Keratinocyte (primary cell): ENCODE data around the gene SPRYD3. TPM values are rescaled to one million over a fixed set of nuclear protein-coding genes. Genes with fewer than 3 reads are reported as not detected.

Experiments
- DNase-seq: peaks from one replicate; pipeline ENCODE4 v3.0.0-alpha.2; 2011; ENCODE audit warnings: low read depth, missing footprints, low spot score
- FAIRE-seq: peaks from 2 replicates; lab custom pipeline; 2011; peaks lifted over from hg19 to GRCh38; lab: Jason Lieb, UNC
- H2AFZ ChIP-seq: 2 replicates; pipeline ENCODE4 v1.6.0; 2012; ENCODE audit warnings: low read length, control low read depth, inconsistent platforms; ENCODE audit not compliant: control insufficient read depth
- H3K27ac ChIP-seq: 2 replicates; pipeline ENCODE4 v1.5.1; 2011; ENCODE audit warnings: low read length; ENCODE audit not compliant: control insufficient read depth, insufficient read depth
- H3K27me3 ChIP-seq: 3 replicates; pipeline ENCODE4 v1.6.0; 2011; ENCODE audit warnings: low read length; ENCODE audit not compliant: control insufficient read depth, insufficient read depth; ENCODE audit errors: extremely low read depth
- H3K36me3 ChIP-seq, 2 experiments: 2 replicates in 1 of 2; 3 replicates in 1 of 2; pipeline ENCODE4 v1.5.1; 2011; ENCODE audit warnings: low read length in 2 of 2, mild to moderate bottlenecking in 1 of 2; ENCODE audit not compliant: control insufficient read depth in 2 of 2, insufficient read depth in 2 of 2; ENCODE audit errors: extremely low read depth in 1 of 2
- H3K4me1 ChIP-seq: 3 replicates; pipeline ENCODE4 v1.5.1; 2011; ENCODE audit warnings: low read length; ENCODE audit not compliant: control insufficient read depth, insufficient read depth; ENCODE audit errors: extremely low read depth
- H3K4me2 ChIP-seq: 3 replicates; pipeline ENCODE4 v1.6.0; 2011; ENCODE audit warnings: low read depth, low read length; ENCODE audit not compliant: control insufficient read depth, insufficient read depth; ENCODE audit errors: extremely low read depth
- H3K4me3 ChIP-seq, 3 experiments: fragments of 200-600 bp in 1 of 3; sonication (generic) in 1 of 3; 2 replicates in 2 of 3; 3 replicates in 1 of 3; pipeline ENCODE4 v1.5.1; 2011 to 2016; ENCODE audit warnings: low read length in 3 of 3, mild to moderate bottlenecking in 3 of 3, control low read depth in 2 of 3, inconsistent platforms in 1 of 3, low read depth in 1 of 3, mixed read lengths in 1 of 3, mixed run types in 1 of 3, moderate library complexity in 1 of 3; ENCODE audit not compliant: control insufficient read depth in 2 of 3, insufficient read depth in 2 of 3; ENCODE audit errors: extremely low read depth in 1 of 3
- H3K79me2 ChIP-seq: 2 replicates; pipeline ENCODE4 v1.6.0; 2012; ENCODE audit warnings: low read length; ENCODE audit not compliant: control insufficient read depth, insufficient read depth
- H3K9ac ChIP-seq: 3 replicates; pipeline ENCODE4 v1.6.0; 2011; ENCODE audit warnings: low read length; ENCODE audit not compliant: control insufficient read depth, insufficient read depth; ENCODE audit errors: extremely low read depth
- H3K9me1 ChIP-seq: 3 replicates; pipeline ENCODE4 v1.6.0; 2011; ENCODE audit warnings: low read length; ENCODE audit not compliant: control insufficient read depth, insufficient read depth; ENCODE audit errors: extremely low read depth
- H3K9me3 ChIP-seq: 2 replicates; pipeline ENCODE4 v1.5.1; 2012; ENCODE audit warnings: low read depth, low read length; ENCODE audit not compliant: control insufficient read depth
- H4K20me1 ChIP-seq: 3 replicates; pipeline ENCODE4 v1.6.0; 2011; ENCODE audit warnings: low read length; ENCODE audit not compliant: control insufficient read depth, insufficient read depth; ENCODE audit errors: extremely low read depth
- CTCF ChIP-seq, 3 experiments: IDR thresholded peaks in 1 of 3; conservative IDR thresholded peaks in 1 of 3; optimal IDR thresholded peaks in 1 of 3; 2 replicates in 2 of 3; 3 replicates in 1 of 3; pipeline versions ENCODE3 to v1.5.1; 2011; ENCODE audit warnings: low read length in 3 of 3, mild to moderate bottlenecking in 3 of 3, moderate library complexity in 2 of 3, control low read depth in 1 of 3, inconsistent platforms in 1 of 3; ENCODE audit not compliant: insufficient read depth in 2 of 3; ENCODE audit errors: extremely low read depth in 1 of 3
- EZH2 ChIP-seq: IDR thresholded peaks from one replicate; pipeline ENCODE4 v1.6.1; 2012; ENCODE audit warnings: inconsistent platforms, mild to moderate bottlenecking, low read length, moderate library complexity
- dilution Hi-C: fragments of 300-500 bp; cut with MboI; formaldehyde crosslinking; loops from one replicate; pipeline ENCODE4 v1.7.0; 2020; ENCODE audit warnings: low sequenced_read_pairs; ENCODE audit not compliant: extremely low pct_ligation_motif_present
- polyA plus RNA-seq, 5 experiments: library from polyadenylated mRNA; depleted of rRNA in 3 of 5; stranded (reverse) in 3 of 5; stranded (forward) in 1 of 5; unstranded in 1 of 5; fragments of >200 nt; gene quantifications; 1 replicate in 1 of 5; 2 replicates in 3 of 5; 3 replicates in 1 of 5; pipeline versions ENCODE4 v1.2.1 to v1.2.3, GENCODE V29; 2011 to 2012; ENCODE audit warnings: missing spikeins in 2 of 5, low read depth in 1 of 5, low replicate concordance in 1 of 5

SPRYD3 gene
- polyA plus RNA-seq, 1 donor (not counting 4 experiments of a cell fraction or from before 2014, with no cell fraction given), result 27.5 TPM

GRCh38 chr12:53091756-53092155, 12.6 kb upstream of the SPRYD3 start:
- no peak overlapping the region for H2AFZ ChIP-seq
- dilution Hi-C loops, result no loop called here
- TF ChIP-seq CTCF (optimal IDR thresholded peaks at IDR 0.05 in 1 of 3, IDR thresholded peaks at IDR 0.05 in 1 of 3, conservative IDR thresholded peaks at IDR 0.05 in 1 of 3; ENCODE audit: extremely low read depth in 1 of 3, insufficient read depth in 2 of 3, low read length in 3 of 3) (no peak), EZH2 (no peak)
- FAIRE-seq (no peak), DNase-seq (no peak)
- no peaks in the 10 kb centered on the region for H3K36me3 ChIP-seq
- no peaks in the 10 kb centered on the region for H3K27me3 ChIP-seq
- H3K9me3 ChIP-seq, result no peaks in the 10 kb centered on the region
- H3K9me1 ChIP-seq, result no peaks in the 10 kb centered on the region
- H3K27ac ChIP-seq, result no peak overlapping the region
- no peak overlapping the region for H3K4me2 ChIP-seq
- H3K4me1 ChIP-seq, result peaks cover 8% of the 10 kb centered on the region
- no peaks in the 10 kb centered on the region for H4K20me1 ChIP-seq
- H3K4me3 ChIP-seq, result no peak overlapping the region
- no peak overlapping the region for H3K9ac ChIP-seq
- no peaks in the 10 kb centered on the region for H3K79me2 ChIP-seq

- no peaks in the 10 kb centered on the region for H3K79me2 ChIP-seq
- no peaks in the 10 kb centered on the region for H3K4me1 ChIP-seq
- no peaks in the 10 kb centered on the region for H3K36me3 ChIP-seq
- no peaks in the 10 kb centered on the region for H4K20me1 ChIP-seq
- no peak overlapping the region for H3K4me3 ChIP-seq
- no peak overlapping the region for H2AFZ ChIP-seq
- no peak for DNase-seq
- no peaks in the 10 kb centered on the region for H3K9me1 ChIP-seq
- no peak for FAIRE-seq
- no peak overlapping the region for H3K4me2 ChIP-seq
- H3K9ac ChIP-seq, result no peak overlapping the region
- dilution Hi-C loops, result no loop called here
- no peak overlapping the region for H3K27ac ChIP-seq
- H3K27me3 ChIP-seq, result no peaks in the 10 kb centered on the region
- TF ChIP-seq EZH2, result no peak
- no peak for TF ChIP-seq CTCF (optimal IDR thresholded peaks at IDR 0.05 in 1 of 3, IDR thresholded peaks at IDR 0.05 in 1 of 3, conservative IDR thresholded peaks at IDR 0.05 in 1 of 3; ENCODE audit: extremely low read depth in 1 of 3, insufficient read depth in 2 of 3, low read length in 3 of 3)
- H3K9me3 ChIP-seq, result no peaks in the 10 kb centered on the region
Measured at GRCh38 chr12:53090554-53090953, 11.4 kb upstream of the SPRYD3 start.
